ENCODE data around the gene ZC3H7B.

DNA sequence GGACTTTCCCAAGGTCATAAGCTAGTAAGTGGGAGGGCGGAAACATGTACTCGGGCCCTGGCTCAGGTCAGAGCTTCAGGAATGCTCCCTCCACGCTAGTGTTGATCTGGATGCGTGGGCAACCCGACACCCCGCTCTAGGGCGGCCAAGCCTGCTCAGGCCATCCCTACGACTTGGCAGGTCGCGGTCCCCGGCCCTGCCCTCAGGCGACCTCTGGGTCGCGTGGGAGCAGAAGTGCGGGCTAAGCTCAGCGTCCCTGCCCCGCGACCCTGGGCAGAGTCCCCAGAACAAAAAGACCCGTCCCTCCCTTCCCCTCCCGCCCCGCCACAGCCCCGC is 79.6 kb downstream of the ZC3H7B start:
- TF ChIP-seq, protein P1, sequence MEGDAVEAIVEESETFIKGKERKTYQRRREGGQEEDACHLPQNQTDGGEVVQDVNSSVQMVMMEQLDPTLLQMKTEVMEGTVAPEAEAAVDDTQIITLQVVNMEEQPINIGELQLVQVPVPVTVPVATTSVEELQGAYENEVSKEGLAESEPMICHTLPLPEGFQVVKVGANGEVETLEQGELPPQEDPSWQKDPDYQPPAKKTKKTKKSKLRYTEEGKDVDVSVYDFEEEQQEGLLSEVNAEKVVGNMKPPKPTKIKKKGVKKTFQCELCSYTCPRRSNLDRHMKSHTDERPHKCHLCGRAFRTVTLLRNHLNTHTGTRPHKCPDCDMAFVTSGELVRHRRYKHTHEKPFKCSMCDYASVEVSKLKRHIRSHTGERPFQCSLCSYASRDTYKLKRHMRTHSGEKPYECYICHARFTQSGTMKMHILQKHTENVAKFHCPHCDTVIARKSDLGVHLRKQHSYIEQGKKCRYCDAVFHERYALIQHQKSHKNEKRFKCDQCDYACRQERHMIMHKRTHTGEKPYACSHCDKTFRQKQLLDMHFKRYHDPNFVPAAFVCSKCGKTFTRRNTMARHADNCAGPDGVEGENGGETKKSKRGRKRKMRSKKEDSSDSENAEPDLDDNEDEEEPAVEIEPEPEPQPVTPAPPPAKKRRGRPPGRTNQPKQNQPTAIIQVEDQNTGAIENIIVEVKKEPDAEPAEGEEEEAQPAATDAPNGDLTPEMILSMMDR (conservative IDR thresholded peaks at IDR 0.05), result no peak
- no peak for TF ChIP-seq EZH2 (IDR thresholded peaks at IDR 0.05; ENCODE audit: low read depth)

All from PC-9 (cell line).